ENCODE measurements around the gene LRRC28.

LRRC28 gene

DNA sequence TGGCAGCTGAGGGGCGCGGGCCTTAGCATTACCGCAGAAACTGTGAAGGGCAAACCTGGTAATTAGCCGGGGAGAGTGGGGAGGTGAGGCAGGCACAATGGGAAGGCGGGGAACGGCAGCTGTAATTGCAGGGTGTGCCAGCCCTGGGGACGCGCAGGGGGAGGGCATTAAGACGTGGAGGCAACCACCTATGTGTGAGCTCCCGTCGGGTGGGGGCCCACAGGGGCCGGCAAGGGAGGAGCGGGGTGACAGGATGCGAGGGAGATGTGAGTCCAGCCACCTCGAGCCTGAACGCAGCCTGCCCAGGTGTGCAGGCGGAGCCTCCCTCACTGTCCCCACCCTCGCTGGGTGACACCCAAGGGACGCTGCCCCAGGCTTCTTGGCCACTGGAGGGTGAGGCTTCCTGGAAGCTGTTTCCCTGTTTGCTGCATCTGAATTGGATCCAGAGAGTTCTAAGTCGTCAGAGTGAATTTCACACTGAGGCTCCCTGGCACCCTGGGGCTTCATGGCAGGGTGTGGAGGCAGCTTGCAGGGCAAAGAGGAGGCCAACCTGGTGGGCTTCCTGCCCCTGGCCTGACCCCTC is 183.9 kb downstream of the LRRC28 start:
- DNase-seq (ENCODE audit: low read depth in 3 of 3): no peak

DNA sequence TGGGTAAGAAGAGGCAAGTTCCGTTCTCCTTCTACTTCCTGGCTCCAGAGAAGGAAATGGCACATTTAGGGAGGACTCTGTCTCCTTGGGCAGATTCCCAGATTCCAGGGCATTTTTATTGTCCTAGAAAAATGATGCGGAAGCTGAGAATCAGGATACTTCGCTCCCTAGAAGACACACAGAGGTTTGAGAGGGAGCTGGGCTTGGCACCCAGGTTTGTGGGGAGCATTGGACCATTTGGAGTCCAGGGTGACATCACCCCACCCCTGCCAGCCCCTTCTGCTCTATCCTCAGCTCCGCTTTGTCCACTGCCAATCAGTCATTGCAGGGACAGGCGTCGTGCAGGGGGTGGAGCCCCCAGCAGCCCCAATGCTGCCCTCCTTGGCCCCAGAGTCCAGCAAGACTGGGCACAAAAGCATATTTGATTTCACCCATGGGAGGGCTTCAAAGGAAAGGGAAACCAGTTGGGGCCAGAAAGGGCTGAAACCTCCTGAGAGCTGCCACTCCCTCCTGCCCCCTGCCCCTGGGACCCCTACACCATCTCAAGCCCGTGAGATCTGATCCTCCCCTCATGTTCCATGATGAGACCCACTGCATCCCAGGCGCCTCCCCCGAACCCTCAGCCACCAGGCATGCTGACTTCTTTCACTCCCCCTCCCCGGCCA is 184.7 kb downstream of the LRRC28 start:
- DNase-seq (ENCODE audit: low read depth in 3 of 3): no peak

DNA sequence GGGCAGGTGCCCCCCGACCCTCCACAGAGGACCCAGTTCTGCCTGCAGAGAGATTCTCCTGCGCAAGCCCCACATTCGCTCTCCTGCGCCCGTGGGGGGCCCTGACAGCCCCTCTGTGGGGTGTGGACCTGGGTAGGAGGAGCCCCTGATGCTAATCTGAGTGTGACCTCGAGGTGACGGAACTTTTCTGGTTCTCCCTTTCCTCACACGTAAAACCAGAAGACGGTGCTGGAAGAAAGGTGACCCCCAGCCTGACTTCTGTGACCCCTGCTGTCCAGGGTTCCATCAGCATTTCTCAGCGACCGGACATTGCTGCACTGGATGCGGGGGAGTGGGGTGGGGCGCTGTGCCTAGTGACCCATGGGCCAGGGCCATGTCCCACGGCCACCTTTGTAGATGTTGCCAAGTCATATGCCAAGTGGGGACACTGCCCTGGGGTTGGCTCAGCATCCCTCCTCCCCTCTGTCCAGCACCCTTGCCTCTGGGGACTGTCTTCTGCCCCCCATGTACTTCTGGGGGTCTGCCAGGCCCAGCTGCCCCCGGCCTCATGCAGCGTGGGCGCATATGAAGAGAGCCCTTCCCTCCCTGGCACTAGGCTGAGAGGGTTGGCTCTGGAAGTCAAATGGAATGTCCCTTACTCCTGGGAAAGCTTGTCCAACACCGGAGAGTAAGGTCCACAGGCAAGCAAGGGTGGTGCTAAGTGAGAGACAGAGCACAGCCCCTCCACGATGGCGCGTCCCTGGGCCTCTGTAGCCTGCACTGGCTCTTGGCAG is 185.4 kb downstream of the LRRC28 start:
- no peak for DNase-seq (ENCODE audit: low read depth in 3 of 3)

DNA sequence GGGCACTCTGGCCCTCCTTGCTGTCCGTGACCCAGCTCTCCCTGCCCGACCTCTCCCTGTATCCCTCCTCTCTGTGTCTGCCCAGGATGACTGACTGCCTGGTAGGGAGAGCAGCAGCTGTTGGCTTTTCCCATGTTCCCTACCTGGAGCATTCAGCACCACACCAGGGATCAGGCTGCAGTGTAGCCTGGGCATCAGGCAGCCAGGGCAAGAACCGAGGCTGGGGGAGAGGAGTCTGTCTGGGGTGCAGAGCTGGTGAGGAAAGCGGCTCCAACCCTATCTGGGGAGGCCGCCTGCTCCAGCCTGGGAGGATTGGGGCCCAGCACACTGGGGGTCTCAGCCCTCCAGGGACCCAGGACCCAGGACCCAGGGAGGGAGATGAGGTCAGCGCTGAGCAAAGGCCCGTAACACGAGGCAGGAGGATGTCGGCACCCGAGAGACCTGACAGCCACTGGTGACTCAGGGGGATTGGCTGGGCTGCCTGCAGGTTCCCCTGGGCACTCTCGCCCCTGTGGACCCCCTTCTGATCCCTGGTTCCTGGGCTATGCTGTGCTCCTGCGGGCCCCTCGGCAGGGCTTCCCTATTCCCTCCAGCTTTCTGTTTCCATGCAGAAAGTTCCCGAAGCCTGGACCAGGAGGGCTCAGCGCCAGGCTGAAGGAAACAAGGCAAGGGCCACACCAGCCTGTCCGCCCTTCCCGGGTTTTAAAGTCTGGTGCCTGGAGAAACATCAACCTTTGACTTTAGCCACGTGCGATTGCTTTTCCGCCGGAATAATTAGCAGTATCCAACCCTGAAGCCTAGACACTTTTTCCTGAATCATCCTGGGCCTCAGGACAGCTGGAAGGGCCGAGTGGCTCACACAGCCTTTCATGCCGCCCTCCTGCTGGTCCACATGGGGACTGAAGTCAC is 186.3 kb downstream of the LRRC28 start:
- no peak for DNase-seq (ENCODE audit: low read depth in 3 of 3)

DNA sequence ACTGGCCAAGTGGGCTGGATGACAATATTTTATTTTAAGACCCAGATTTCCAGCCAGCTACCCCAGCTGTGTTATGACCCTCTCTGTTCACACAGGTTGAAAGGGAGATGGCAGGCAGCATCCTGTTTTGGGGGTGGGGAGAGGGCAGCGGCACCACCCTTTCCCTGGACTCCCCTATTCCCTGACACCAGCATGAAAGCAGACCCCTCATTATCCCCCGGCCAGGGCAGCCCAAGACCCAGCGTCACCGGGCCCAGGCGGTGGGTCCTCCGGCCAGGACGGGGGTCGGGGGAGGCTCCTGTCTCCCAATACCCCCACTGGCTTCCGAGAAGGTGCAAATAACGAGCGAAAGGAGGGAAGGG is 186.9 kb downstream of the LRRC28 start:
- DNase-seq (ENCODE audit: low read depth in 3 of 3): no peak

DNA sequence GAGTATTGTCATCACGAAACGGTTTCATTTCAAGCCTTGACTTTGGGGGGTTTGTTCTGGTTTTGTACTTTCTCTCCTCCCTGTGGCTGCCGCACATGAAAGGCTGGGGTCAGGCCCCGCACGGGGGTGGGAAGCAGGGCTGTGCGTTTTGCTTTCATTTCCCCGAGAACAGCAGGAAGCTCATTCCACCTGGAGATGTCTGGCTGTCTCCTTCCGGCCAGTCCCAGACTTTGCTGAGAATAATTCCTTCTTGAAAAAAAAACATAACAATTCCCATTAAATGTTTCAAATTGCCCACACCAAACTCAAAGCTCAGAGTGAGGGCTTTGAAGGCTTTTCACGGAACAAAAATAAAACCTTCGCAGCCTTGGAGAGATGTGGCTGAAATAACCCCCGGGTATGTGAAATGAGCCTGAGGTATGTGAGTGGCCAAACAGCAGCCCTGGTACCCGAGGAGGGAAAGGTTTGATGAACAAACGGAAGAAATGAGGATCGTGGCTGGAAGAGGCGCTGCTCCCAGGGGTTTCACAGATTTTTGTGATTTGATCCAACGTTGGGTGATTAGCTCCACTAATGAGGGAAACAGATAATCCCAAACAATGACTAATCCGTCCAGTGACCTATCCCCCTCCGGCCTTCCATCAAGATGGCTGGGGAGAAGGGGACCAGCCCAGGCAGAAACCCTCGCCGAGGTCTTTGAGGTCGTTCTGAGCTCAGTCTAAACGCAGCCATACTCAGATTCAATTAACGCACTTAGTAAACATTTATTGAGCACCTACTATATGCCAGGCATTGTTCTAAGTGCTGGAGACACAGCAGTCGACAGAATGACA is 187.6 kb downstream of the LRRC28 start:
- DNase-seq (ENCODE audit: low read depth in 3 of 3): no peak

DNA sequence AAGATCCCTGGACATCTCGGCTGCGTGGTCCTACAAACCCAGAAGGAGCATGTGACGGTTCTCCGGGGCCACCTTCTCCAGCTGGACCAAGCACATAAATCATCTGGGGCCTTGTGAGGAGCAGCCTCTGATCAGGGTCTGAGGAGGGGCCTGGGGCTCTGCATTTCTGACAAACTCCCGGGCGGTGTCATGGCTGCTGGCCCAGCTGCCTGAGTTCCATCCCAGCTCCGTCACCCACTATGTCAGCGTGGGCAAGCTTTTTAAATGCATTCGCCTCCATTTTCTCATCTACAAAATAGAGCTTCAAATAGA is 188.2 kb downstream of the LRRC28 start:
- DNase-seq (ENCODE audit: low read depth in 3 of 3): no peak

DNA sequence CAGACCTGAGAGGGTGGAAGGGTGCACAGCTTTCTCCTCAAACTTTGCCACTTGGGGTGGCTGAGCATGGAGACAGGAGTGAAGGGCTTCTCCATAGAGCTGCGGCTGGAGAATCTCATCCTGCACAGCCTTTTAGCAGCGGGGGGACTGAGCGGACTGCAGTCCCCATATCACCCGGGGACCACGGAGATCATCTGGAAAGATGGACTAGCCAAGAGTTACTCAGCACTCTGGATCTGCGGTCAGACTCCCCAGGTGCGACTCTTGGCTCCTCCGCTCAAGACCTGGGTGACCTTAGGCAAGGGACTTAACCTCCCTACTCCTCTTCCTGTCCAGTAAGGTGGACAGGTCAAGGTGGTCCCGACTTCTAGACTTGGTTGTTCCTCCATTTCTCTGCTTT is 188.7 kb downstream of the LRRC28 start:
- no peak for DNase-seq (ENCODE audit: low read depth in 3 of 3)
